H1 (cell line): ENCODE data around the gene CCDC59. TPM values are rescaled to one million over a fixed set of nuclear protein-coding genes. Genes with fewer than 3 reads are reported as not detected.

ENCODE experiments used
- SAP30 ChIP-seq: fragments of 300-600 bp; sonication (generic); IDR thresholded peaks from 2 replicates; pipeline ENCODE4 v1.7.1; 2012; ENCODE audit warnings: low read length, moderate library complexity, mild to moderate bottlenecking, inconsistent platforms; ENCODE audit not compliant: insufficient read depth, insufficient replicate concordance
- TEAD4 ChIP-seq: IDR thresholded peaks from 2 replicates; pipeline ENCODE4 v1.6.1; 2012; ENCODE audit warnings: low read depth, low read length, inconsistent platforms, mixed read lengths
- polyA plus RNA-seq, 7 experiments: library from polyadenylated mRNA; depleted of rRNA in 3 of 7; stranded (reverse) in 5 of 7; unstranded in 2 of 7; fragments of >200 nt in 5 of 7; fragments of 200-250 nt in 2 of 7; gene quantifications; 1 replicate in 5 of 7; 2 replicates in 1 of 7; 4 replicates in 1 of 7; pipeline versions ENCODE4 v1.2.1 to v1.2.3, GENCODE V29; 2011 to 2013; ENCODE audit warnings: missing spikeins in 2 of 7, mixed read lengths in 2 of 7
- total RNA-seq: library from RNA; stranded (reverse); fragmentation: NEBNext Ultra II Directional; extraction: Animal tissue kit (Norgen Biotek cat#: 25700); gene quantifications from 2 replicates; pipeline ENCODE4 v1.2.1, GENCODE V29; 2021

Gene CCDC59
- total and polyA plus RNA-seq, 2 of the 8 experiments (the other 6 are each of a cell fraction or from before 2014, with no cell fraction given), result 11.6 to 54.0 TPM

DNA sequence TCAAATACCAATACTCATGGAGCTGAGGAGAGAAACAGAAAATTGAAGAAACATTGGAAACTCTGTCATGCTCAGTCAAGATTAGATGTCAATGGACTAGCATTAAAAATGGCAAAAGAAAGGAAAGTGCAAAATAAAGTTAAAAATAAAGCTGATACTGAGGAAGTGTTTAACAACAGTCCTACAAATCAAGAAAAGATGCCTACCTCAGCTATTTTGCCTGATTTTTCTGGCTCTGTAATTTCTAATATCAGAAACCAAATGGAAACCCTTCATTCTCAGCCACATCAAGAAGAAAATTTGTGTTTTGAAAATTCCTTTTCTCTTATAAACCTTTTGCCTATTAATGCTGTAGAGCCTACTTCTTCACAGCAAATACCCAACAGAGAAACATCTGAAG, 40.7 kb upstream of the CCDC59 start (continued):
- TF ChIP-seq SAP30 (no peak), TEAD4 (no peak)
